Breast epithelium (tissue), 3 donors: ENCODE data around the gene TMCC1.
"Not testable (repeated sequence)": the region's sequence is repeated elsewhere in the genome, so short reads cannot be mapped to it uniquely, and the experiment has no call there.

ENCODE experiments used
- CTCF ChIP-seq, 3 donors: fragments of 450-650 bp; IDR thresholded peaks; one replicate each; pipeline ENCODE4 v1.5.1; 2016 to 2017; ENCODE audit warnings: antibody characterized with exemption in 3 of 3, mild to moderate bottlenecking in 3 of 3, moderate library complexity in 3 of 3
- POLR2A ChIP-seq: fragments of 450-650 bp; IDR thresholded peaks from one replicate; pipeline ENCODE4 v1.6.1; 2016; ENCODE audit warnings: antibody characterized with exemption, mild to moderate bottlenecking, moderate library complexity
- POLR2AphosphoS5 ChIP-seq, 3 donors: sonication (generic); formaldehyde crosslinking; IDR thresholded peaks; one replicate each; pipeline ENCODE4 v1.6.1; 2017; ENCODE audit warnings: antibody characterized with exemption in 3 of 3

- not testable (repeated sequence) for TF ChIP-seq CTCF (IDR thresholded peaks at IDR 0.05); POLR2AphosphoS5 (IDR thresholded peaks at IDR 0.05); POLR2A
These were observed 218.8 kb downstream of the TMCC1 start for GRCh38 chr3:129674798-129675123.
